ENCODE data around the gene UBXN6.
A peak's percentile ranks its signal among the peaks of the same experiment; 100 is the strongest.

UBXN6 gene

DNA sequence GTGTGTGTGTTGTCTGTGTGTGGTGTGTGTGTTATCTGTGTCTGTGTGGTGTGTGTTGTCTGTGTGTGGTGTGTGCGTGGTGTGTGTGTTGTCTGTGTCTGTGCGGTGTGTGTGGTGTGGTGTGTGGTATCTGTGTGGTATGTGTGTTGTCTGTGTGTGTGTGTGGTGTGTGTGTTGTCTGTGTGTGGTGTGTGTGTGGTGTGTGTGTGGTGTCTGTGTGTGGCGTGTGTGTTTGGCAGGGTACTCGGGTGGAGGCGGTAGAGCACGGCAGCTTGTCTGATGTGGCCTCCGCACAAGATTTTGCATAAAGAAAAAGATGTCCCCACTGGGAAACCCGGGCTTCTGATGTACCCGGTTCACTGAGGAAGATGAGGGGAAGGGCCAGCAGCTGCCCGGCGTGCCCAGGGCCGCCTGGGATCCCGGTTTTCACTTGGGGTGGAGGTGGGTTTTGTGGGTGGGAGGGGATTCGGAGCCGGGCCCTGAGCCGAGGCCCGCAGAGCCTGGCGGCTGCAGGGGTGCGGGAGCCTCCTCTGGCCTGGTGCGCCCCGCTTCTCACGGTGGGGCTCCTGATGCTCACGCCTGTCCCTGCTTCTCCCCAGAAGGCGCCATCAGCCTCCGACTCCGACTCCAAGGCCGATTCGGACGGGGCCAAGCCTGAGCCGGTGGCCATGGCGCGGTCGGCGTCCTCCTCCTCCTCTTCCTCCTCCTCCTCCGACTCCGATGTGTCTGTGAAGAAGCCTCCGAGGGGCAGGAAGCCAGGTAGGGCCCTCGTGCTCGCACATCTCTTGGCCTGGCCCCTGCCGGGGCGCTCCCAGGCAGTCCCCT is 35.7 kb upstream of the UBXN6 start:
- DNase-seq, result no peak

DNA sequence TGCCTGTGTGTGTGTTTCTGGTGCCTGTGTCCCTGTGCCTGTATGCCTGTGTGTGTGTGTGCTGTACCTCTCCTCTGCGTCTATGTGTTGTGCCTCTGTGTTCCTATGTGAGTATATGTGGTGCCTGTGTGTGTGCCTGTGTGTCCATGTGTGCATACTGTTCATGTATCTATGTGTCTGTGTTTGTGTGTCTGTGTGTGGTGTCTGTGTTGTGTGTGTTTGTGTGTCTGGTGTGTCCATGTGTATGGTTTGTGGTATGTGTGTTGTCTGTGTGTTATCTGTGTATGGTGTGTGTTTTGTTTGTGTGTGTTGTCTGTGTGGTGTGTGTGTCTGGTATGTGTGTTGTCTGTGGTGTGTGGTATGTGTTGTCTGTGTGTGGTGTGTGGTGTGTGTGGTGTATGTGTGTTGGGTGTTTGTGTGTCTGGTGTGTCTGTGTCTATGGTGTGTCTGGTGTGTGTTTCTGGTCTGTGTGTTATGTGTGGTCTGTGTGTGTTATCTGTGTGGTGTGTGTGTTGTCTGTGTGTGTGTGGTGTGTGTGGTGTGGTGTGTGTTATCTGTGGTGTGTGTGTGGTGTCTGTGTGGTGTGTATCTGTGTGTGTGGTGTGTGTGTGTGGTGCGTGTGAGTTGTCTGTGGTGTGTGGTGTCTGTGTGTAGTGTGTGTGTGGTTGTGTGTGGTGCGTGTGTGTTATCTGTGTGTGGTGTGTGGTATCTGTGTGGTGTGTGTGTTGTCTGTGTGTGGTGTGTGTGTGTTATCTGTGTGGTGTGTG is 34.9 kb upstream of the UBXN6 start:
- no peak for DNase-seq

DNA sequence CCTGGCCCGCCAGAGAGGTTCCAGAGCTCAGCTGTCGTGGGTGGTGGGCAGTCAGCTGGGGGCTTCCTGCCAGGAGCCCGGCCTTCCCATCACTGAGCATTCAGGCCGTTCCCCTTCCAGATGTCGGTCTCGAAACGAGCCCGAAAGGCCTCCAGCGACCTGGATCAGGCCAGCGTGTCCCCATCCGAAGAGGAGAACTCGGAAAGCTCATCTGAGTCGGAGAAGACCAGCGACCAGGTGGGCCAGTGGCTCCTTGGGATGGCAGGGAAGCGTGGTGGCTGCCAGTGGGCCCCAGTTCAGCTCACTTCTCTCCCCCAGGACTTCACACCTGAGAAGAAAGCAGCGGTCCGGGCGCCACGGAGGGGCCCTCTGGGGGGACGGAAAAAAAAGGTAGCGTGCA is 33.9 kb upstream of the UBXN6 start:
- DNase-seq, result no peak

DNA sequence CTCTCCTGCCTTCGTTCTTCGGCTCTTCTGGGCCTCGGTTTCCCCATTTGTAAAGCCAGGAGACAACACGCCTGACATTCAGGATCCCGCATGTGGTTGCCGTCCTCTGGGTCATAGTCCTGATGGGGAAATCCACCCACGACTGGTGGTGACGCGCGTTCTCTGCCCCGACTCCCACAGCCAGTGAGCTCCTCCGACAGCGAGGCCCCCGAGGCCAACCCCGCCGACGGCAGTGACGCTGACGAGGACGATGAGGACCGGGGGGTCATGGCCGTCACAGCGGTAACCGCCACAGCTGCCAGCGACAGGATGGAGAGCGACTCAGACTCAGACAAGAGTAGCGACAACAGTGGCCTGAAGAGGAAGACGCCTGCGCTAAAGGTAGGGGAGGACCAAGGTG is 30.9 kb upstream of the UBXN6 start:
- DNase-seq, result no peak

DNA sequence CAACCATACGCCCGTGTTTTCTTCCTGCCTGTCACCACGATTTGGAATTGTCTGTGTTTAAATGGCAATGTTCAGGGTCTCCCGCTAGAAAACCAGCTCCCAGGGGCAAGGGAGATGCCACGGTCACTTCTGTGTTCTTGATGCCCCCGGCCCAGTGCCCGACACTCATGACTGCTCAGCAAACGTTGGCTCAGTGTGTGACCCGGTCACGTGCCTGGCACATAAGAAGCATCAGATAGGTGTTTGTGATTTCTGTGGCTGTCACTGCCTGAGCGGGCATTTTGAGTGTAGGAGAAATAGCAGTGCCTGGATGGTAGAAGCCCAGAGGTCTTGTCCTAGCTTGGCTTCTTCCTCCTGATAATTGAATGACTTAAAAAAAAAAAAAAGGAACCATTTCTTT is 30.0 kb upstream of the UBXN6 start:
- no peak for DNase-seq

DNA sequence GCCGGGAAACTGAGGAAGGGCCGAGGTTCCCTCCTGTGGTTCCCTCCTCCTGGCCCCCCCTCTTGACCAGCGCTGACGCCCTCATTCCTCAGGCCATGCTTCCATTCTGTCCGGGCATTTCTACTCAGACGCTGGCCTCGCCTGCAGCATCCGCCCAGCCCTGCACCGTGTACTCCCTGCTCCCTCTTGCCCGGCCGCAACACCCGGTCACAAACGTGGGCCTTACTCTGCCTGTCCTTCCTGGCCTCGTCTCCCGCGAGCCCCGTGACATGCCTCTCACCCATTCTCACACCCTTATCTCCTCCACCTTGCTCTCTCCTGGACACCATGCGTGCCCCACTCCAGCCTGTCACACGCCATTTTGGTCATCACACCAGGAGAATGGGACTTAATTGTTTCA is 25.8 kb upstream of the UBXN6 start:
- DNase-seq, result no peak

DNA sequence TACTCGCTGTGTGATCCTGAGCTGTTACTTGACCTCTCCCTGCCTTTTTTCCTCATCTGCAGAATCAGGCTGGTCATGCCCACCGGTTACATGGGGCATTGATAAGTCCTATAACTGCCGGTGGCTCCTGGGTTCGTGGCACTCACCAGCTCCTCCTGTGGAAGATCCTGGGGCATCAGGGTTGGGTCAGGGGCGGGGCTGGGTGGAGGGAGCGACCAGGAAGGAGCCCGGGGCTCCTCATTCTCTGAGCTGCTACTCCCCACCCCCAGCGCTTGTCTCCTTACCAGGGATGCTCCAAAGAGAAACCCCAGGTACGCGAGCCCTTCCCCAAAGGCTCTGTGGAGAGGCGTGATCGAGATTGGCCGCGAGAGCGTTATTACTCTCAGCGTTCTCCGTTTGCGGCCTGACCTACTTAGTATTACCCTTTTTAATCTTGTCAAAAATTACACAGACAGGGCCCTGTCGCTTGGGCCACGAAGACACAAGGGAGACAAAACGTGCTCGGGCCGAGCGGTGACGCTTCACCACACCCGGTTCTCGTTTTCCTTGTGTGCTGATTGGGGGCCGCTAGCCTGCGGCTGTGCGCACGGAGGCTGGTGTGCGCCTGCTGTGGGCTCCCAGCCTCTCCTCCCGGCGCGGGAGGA is 25.2 kb upstream of the UBXN6 start:
- DNase-seq, result no peak

DNA sequence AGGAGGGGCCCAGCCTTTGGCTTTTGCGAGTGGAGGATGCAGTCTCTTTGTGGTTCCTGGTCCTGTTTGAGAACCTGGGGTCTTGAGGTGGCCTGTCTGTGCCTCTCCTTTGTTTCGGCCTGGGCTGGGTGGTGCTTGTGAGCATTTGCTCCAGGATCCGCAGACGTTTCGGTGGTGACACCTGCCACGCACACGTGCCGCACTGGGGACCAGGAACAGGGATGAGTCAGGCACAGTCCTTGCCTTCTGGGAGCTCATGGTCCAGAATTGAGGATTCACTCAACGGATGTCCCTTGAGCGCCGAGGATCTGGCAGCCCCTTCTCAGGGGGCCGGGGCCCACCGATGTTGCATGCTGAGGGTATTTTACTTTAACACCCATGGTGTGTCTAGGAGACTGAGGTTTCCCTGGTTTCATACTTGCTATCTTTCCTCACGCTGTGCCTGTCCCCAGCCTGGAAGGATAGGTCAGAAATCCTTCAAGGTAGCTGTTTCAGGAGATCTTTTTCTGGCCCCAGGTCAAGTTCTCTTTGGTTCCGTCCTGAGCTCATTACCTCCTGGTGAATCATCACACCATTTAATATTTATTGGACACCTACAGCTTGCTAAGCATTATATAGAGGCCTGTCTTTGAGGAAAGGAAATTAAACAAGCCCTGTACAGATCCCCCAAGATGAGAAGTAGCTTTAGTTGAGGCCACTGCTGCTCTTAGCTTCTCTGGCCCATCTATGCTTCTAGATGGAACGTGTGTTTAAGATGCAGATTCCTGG is 19.6 kb upstream of the UBXN6 start:
- no peak for DNase-seq

DNA sequence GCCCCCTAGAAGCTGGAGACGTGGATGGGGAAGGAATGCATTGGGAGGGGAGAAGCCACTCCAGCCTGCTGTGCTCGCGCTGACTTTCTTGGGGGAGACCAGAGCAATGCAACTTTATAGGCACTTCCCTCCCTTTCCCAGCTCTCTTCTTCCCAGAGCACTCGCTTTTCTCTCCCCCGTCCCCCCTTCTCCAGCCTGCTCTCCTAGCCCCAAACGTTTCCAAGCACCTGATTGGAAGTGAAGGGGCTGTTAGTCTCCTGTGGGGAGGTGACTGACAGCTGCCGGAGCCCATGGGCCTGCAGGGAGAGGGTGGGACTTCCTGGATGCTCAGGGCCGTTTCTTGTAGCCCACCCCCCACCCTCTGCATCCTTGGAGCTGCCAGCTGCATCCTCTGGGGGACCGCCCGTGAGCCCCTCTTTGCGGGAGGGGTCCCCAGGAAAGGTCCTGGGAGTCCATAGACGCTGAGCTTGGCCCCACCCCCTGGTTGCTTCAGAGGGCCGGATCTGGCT is 17.0 kb upstream of the UBXN6 start:
- no peak for DNase-seq

DNA sequence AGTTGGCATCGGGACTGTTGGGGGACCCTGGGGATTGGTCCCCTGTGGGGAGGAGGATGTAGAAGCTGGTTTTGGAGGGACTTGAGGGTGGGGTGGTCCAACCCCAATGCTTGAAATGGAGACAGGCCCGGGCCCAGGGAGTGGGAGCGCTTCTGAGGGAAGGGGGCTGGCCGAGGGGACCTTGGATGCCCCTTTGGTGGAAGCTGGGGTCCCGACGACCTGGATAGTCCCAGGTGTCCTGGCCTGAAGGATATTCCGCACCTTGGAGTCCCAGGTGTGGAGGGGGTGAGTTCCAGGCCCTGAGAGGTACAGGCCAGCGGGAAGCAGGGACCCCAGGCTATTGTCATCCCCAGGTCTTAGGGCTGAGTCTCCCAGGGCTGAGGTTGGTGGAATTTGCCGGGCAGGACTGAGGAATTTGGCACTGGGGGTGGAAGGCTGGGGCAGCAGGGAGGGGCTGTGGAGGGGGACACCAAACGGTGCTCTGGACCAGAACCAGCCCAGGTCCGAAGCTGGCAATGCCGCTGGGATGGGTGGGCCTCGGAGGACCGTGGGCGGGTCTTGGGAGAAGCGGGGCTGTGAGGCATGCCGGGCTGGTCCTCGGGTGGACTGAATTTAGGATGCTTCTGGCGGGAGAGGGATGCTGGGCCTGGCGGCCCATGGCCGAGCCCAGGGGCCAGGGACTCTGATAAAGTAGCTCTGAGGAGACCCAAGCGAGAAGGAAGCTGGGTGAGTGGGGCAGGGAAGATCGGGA is 16.3 kb upstream of the UBXN6 start:
- no peak for DNase-seq

DNA sequence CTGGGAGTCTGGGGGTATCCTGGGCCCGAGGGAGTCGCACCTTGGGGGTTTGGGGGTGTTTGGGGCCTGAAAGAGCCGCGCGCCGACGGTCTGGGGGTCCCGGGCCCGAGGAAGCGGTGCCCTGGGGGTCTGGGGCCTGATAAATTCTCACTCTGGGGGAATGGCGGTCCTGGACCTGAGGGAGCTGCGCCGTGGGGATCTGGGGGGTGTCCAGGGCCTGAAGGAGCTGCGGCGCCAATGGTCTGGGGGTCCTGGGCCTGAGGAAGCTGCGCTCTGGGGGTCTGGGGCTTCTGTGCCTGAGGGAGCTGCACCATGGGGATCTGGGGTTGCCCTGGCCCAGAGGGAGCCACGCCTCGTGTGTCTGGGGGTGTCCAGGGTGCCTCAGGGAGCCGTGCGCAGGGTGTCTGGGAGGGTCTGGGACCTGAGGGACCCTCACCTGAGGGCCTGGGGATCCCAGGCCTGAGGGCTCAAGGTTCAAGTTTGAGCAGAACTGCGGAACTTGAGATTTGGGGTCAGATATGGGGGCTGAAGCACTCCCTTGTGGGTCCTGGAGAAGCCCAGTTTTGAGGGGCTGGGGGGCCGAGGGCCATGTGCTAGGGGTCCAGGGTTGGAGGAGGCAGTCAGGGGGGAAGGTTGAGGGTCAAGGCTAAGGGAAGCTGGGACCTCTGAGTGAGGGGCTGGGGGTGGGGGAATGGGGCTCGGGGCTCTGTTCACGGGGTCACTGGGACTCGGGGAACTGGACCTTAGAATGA is 15.6 kb upstream of the UBXN6 start:
- DNase-seq, result no peak

DNA sequence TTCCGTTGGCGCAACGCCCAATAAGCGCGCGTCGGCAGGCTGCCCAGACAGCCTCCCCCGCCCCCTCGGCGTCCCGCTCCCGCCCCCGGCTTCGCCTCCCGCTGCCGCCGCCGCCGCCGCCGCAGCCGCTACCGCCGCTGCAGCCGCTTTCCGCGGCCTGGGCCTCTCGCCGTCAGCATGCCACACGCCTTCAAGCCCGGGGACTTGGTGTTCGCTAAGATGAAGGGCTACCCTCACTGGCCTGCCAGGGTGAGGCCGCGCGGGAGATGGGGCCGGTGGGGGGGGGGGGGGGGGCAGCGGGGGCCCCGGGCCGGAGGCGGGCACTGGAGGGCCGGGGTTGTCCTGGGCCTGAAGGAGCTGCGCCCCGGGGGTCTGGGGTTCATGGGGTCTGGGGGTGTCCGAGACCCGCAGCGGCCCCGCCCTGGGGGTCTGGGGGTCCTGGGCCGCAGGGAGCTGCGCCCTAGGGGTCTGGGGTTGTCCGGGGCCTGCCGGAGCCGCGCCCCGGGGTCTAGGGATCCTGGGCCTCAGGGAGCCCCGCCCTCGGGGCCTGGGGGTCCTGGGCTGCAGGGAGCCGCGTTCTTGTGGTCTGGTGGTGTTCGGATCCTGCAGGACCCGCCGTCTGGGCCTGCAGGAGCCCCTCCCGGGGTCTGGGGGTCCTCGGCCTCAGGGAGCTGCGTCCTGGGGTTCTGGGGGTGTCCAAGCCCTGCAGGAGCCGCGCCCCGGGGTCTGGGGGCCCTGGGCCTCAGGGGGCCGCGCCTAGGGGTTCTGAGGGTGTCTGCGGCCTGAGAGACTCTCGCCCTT is 14.8 kb upstream of the UBXN6 start, which contains the start of gene HDGFL2:
TSS of gene HDGFL2 (plus strand) at position 124 of the 801 bp plus-strand sequence. CDS start at position 178, 54 bp downstream.
- no peak for DNase-seq

DNA sequence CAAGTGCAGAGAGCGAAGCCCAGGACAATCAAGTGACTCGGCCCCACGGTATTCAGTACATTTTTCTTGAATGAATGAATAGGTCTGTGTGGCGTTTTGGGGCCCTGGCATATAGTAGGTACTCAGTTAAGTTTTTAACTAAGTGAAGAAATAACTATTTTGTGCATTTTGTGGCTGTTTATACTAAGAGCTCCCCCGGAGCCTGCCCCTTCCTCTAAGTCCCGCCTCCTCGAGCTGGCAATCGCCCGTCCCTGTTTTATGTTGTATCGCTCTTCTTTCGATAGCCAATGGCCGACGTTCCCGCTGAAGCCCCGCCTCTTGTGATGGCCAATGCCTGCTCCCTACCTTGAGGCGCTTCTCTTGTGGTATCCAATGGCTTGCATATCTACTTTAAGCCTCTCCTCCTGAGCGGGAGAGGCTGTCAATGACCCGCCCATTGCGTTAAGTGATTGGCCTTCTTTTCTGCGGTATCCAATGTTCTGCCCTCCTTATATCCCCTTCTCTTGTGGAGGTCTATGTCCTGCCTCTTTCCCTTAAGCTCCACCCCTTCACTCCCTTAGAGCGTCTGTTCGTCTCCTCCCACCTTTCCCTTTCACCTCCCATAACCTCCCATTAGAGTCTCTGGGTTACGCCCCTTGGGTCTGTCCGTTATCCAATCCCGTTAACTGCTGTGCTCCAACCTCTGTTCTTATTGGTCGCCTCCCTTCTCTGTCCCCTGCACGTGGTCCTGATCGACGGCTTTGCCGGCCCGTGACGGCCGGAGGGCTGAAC is 14.0 kb upstream of the UBXN6 start:
- DNase-seq, result peak; percentile 100

DNA sequence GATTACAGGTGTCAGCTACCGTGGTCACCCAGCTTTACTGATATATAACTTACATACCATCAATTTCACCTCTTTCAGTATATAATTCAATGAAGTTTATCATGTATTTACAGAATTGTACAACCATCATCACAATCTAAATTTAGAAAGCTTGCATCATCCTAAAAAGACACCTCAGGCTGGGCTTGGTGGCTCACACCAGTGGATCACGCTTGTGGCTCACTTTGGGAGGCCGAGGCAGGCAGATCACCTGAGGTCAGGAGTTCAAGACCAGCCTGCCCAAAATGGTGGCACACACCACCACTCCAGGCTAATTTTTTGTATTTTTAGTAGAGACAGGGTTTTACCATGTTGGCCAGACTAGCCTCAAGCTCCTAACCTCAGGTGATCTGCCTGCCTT is 10.2 kb upstream of the UBXN6 start:
- DNase-seq, result no peak

DNA sequence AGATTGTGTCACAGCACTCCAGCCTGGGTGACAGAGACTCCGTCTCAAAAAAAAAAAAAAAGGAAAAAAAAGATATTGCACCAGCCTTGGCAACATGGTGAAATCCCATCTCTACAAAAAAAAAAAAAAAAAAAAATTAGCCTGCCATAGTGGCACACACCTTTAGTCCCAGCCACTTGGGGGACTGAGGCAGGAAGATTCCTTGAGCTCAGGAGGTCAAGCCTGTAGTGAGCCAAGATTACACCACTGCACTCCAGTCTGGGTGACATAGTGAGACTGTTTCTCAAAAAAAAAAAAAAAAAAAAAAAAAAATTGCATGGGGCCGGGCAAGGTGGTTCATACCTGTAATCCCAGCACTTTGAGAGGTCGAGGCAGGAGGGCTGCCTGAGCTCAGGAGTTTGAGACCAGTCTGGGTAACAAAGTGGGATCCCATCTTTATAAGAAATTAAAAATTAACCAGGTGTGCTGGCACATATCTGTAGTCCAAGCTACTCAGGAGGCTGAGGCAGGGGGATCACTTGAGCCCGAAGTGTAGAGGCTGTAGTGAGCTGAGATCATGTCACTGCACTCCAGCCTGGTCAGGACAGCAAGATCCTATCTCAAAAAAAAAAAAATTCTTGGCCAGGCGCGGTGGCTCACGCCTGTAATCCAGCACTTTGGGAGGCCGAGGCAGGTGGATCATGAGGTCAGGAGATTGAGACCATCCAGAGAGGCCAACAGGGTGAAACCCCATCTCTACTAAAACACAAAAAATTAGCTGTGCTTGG is 7.4 kb upstream of the UBXN6 start:
- no peak for DNase-seq

DNA sequence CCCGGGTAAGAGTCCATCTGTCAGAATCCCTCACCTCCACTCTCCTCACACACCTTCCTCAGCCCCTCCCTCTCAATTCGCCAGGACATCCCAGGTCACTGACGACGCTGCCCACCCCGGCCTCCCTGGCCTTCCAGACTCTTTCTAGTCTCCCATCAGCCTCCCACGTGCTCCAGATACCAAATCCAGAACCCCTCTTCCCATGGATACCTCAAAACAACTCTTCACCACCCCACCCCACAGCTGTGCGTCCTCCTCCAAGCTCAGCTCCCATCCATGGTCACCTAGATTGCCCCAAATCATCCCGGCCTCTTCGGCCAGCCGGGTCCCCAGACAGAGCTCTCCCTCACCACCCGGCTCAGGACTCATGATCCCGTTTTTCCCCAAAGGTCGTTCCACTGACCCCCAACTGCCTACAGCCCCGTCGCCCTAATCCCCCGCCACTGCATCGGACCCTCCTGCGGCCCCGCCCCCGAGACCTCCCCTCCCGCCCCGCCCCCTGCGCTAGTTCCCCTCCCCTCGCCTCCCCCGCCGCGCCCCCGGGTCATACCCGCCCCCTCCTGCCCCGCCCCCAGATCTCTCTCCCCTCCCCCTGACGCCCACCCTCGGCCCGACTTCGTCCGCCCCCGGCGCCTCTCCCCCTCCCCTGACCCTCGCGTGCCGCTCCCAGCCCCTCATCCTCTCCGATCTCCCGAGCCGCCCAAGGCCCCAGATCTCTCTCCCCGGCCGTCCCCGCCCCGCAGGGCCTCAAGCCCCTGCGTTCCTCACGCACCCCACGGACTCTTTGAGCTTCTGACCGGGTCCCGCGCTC is 546 bp downstream of the UBXN6 start:
- DNase-seq, result peak; percentile 33

DNA sequence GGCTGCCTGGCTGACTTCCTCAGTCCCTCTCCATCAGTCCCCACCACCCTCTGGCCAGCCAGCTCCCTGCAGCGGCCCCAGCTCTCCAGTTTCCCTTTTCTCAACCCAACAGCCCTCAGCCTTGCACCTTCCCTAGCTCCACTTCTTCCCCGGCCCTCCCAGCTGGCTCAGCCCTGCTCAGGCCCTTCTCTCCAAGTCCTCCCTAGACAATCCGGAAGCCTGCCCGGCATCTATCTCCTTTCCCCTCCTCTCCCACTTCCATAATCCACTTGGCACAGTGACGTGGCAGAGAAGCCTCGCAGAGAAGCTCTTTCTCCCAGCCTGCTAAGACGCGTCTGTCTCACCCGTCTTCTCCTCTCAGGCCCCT is 1.1 kb downstream of the UBXN6 start:
- DNase-seq, result peak; percentile 23
